Measurements from ENCODE around the gene SLC2A9.

GRCh38 chr4:10006601-10007435, 14.5 kb downstream of the SLC2A9 start:
- TF ChIP-seq POLR2AphosphoS5 (IDR thresholded peaks at IDR 0.05): peak in 1 of 2 donors; percentile 17
- no peak for TF ChIP-seq CTCF (IDR thresholded peaks at IDR 0.05)
- no peak for TF ChIP-seq POLR2A (IDR thresholded peaks at IDR 0.05)
